ENCODE measurements around the gene ZNF500.

Gene ZNF500

GRCh38 chr16:4766875-4767628 is at the start of gene ZNF500:
ZNF500 (minus strand) TSS chr16:4767162; CDS start chr16:4765978, 1,184 bp downstream.
- peak; percentile 98 for DNase-seq (ENCODE audit: low spot score)

- DNase-seq (ENCODE audit: low spot score) = no peak
Measured at GRCh38 chr16:4814542-4815173, 47.7 kb upstream of the ZNF500 start.

- no peak for DNase-seq (ENCODE audit: low spot score)
Measured at GRCh38 chr16:4814046-4814445, 47.1 kb upstream of the ZNF500 start.

GRCh38 chr16:4813251-4814003 is 46.5 kb upstream of the ZNF500 start:
- DNase-seq (ENCODE audit: low spot score) = no peak

- no peak for DNase-seq (ENCODE audit: low spot score)
Measured at GRCh38 chr16:4811773-4812172, 44.8 kb upstream of the ZNF500 start.

- DNase-seq (ENCODE audit: low spot score) = no peak
Measured at GRCh38 chr16:4811242-4811641, 44.3 kb upstream of the ZNF500 start.

GRCh38 chr16:4806280-4806679 is 39.3 kb upstream of the ZNF500 start:
- no peak for DNase-seq (ENCODE audit: low spot score)

GRCh38 chr16:4805231-4805630 is 38.3 kb upstream of the ZNF500 start:
- no peak for DNase-seq (ENCODE audit: low spot score)

GRCh38 chr16:4803898-4804762 is 37.2 kb upstream of the ZNF500 start:
- no peak for DNase-seq (ENCODE audit: low spot score)

GRCh38 chr16:4803401-4803844 is 36.5 kb upstream of the ZNF500 start:
- DNase-seq (ENCODE audit: low spot score) = no peak

- DNase-seq (ENCODE audit: low spot score) = peak; percentile 90
Measured at GRCh38 chr16:4802659-4803287, 35.8 kb upstream of the ZNF500 start.

GRCh38 chr16:4801962-4802658 is 35.1 kb upstream of the ZNF500 start, which contains the start of gene ROGDI:
ROGDI (minus strand) TSS chr16:4802633; CDS start chr16:4802571, 62 bp downstream.
- peak; percentile 62 for DNase-seq (ENCODE audit: low spot score)

- DNase-seq (ENCODE audit: low spot score) = no peak
Measured at GRCh38 chr16:4801051-4801961, 34.3 kb upstream of the ZNF500 start.

GRCh38 chr16:4800290-4801041 is 33.5 kb upstream of the ZNF500 start:
- no peak for DNase-seq (ENCODE audit: low spot score)

GRCh38 chr16:4799171-4799855 is 32.4 kb upstream of the ZNF500 start:
- no peak for DNase-seq (ENCODE audit: low spot score)

GRCh38 chr16:4798456-4798855 is 31.5 kb upstream of the ZNF500 start:
- no peak for DNase-seq (ENCODE audit: low spot score)

- DNase-seq (ENCODE audit: low spot score) = no peak
Measured at GRCh38 chr16:4797805-4798252, 30.9 kb upstream of the ZNF500 start.
